Activated CD4-positive, alpha-beta memory T cell treated with anti-CD3 and anti-CD28 coated beads for 36 hours (primary cell): ENCODE results near the gene IQUB. TPM values are rescaled to one million over a fixed set of nuclear protein-coding genes. Genes with fewer than 3 reads are reported as not detected.
"Not testable (repeated sequence)": the region's sequence is repeated elsewhere in the genome, so short reads cannot be mapped to it uniquely, and the experiment has no call there.

Source experiments
- CTCF ChIA-PET: fragments of 350-600 bp; sonication (Branson Sonifier 250); formaldehyde crosslinking; loops from one replicate; lab custom pipeline; 2021; ENCODE audit warnings: antibody characterized with exemption, inconsistent platforms; lab: Charles Lee
- POLR2A ChIA-PET: fragments of 350-600 bp; sonication (Branson Sonifier 250); formaldehyde crosslinking; loops from one replicate; lab custom pipeline; 2021; ENCODE audit warnings: antibody characterized with exemption; lab: Charles Lee
- DNase-seq: peaks from one replicate; pipeline ENCODE4 v3.0.0-alpha.2; 2020
- H3K27ac Mint-ChIP-seq: one replicate; pipeline ENCODE4 v1.8.0; 2021; ENCODE audit warnings: mixed read lengths
- H3K27me3 Mint-ChIP-seq: one replicate; pipeline ENCODE4 v1.8.0; 2021; ENCODE audit warnings: mixed read lengths
- H3K36me3 Mint-ChIP-seq: one replicate; pipeline ENCODE4 v1.8.0; 2021; ENCODE audit warnings: mixed read lengths
- H3K4me1 Mint-ChIP-seq: one replicate; pipeline ENCODE4 v1.8.0; 2021; ENCODE audit warnings: low read depth, mixed read lengths
- H3K4me3 Mint-ChIP-seq: one replicate; pipeline ENCODE4 v1.8.0; 2021; ENCODE audit warnings: mild to moderate bottlenecking, mixed read lengths
- H3K9me3 Mint-ChIP-seq: one replicate; pipeline ENCODE4 v1.8.0; 2021; ENCODE audit warnings: mixed read lengths
- intact Hi-C: fragments of 100-400 bp; cut with micrococcal nuclease; formaldehyde crosslinking; loops from one replicate; pipeline ENCODE4 v1.15.1; 2023
- total RNA-seq, 2 experiments: library from RNA; stranded (reverse); gene quantifications; one replicate each; pipeline ENCODE4 v1.2.3, GENCODE V29; 2021

IQUB gene
- total RNA-seq, 2 experiments from 2014 or later, result 0.10 TPM; not detected in 1

- POLR2A ChIA-PET, result no interaction called here
- DNase-seq, result no peak
- no peak overlapping the region for H3K4me3 Mint-ChIP-seq
Observed at GRCh38 chr7:123433665-123434064, 100.7 kb downstream of the IQUB start.

GRCh38 chr7:123432601-123433000 is 101.8 kb downstream of the IQUB start:
- no peaks in the 10 kb centered on the region for H3K27me3 Mint-ChIP-seq
- no peak overlapping the region for H3K4me3 Mint-ChIP-seq
- no peak overlapping the region for H3K27ac Mint-ChIP-seq
- no peak for DNase-seq
- no peaks in the 10 kb centered on the region for H3K4me1 Mint-ChIP-seq
- H3K9me3 Mint-ChIP-seq, result peaks cover 3% of the 10 kb centered on the region
- no peaks in the 10 kb centered on the region for H3K36me3 Mint-ChIP-seq
- ChIA-PET POLR2A (no interaction called here), CTCF (no interaction called here)
- intact Hi-C loops, result no loop called here

More at GRCh38 chr7:123433665-123434064, 100.7 kb downstream of the IQUB start:
- Mint-ChIP-seq H3K27ac (no peak overlapping the region), H3K4me1 (no peaks in the 10 kb centered on the region), H3K36me3 (no peaks in the 10 kb centered on the region), H3K27me3 (no peaks in the 10 kb centered on the region), H3K9me3 (peaks cover 3% of the 10 kb centered on the region)
- intact Hi-C loops, result no loop called here
- CTCF ChIA-PET, result no interaction called here

- no peaks in the 10 kb centered on the region for H3K27me3 Mint-ChIP-seq
- H3K36me3 Mint-ChIP-seq, result no peaks in the 10 kb centered on the region
- no peak for DNase-seq
- intact Hi-C loops, result no loop called here
- peaks cover 3% of the 10 kb centered on the region for H3K9me3 Mint-ChIP-seq
- no peak overlapping the region for H3K27ac Mint-ChIP-seq
- ChIA-PET POLR2A (no interaction called here), CTCF (no interaction called here)
- H3K4me3 Mint-ChIP-seq, result no peak overlapping the region
- H3K4me1 Mint-ChIP-seq, result no peaks in the 10 kb centered on the region
Observed at GRCh38 chr7:123431075-123431614, 103.2 kb downstream of the IQUB start.

GRCh38 chr7:123425246-123425645 is 109.1 kb downstream of the IQUB start:
- H3K27ac Mint-ChIP-seq, result no peak overlapping the region
- intact Hi-C loops, result no loop called here
- ChIA-PET POLR2A (no interaction called here), CTCF (no interaction called here)
- H3K4me1 Mint-ChIP-seq, result no peaks in the 10 kb centered on the region
- H3K36me3 Mint-ChIP-seq, result no peaks in the 10 kb centered on the region
- no peak for DNase-seq
- no peak overlapping the region for H3K4me3 Mint-ChIP-seq
- no peaks in the 10 kb centered on the region for H3K27me3 Mint-ChIP-seq
- H3K9me3 Mint-ChIP-seq, result peaks cover 2% of the 10 kb centered on the region

- DNase-seq, result no peak
- H3K27ac Mint-ChIP-seq, result no peak overlapping the region
- H3K4me3 Mint-ChIP-seq, result no peak overlapping the region
- intact Hi-C loops, result no loop called here
- no peaks in the 10 kb centered on the region for H3K4me1 Mint-ChIP-seq
- H3K36me3 Mint-ChIP-seq, result no peaks in the 10 kb centered on the region
- H3K9me3 Mint-ChIP-seq, result peaks cover 2% of the 10 kb centered on the region
- H3K27me3 Mint-ChIP-seq, result no peaks in the 10 kb centered on the region
- POLR2A ChIA-PET, result no interaction called here
- CTCF ChIA-PET, result no interaction called here
Observed at GRCh38 chr7:123424463-123424862, 109.9 kb downstream of the IQUB start.

- no peaks in the 10 kb centered on the region for H3K4me1 Mint-ChIP-seq
- ChIA-PET CTCF (no interaction called here), POLR2A (no interaction called here)
- no peaks in the 10 kb centered on the region for H3K36me3 Mint-ChIP-seq
- H3K27me3 Mint-ChIP-seq, result no peaks in the 10 kb centered on the region
- peaks cover 2% of the 10 kb centered on the region for H3K9me3 Mint-ChIP-seq
- intact Hi-C loops, result no loop called here
- H3K4me3 Mint-ChIP-seq, result no peak overlapping the region
- no peak for DNase-seq
- no peak overlapping the region for H3K27ac Mint-ChIP-seq
Observed at GRCh38 chr7:123423622-123424021, 110.8 kb downstream of the IQUB start.

GRCh38 chr7:123417580-123417979 is 116.8 kb downstream of the IQUB start:
- H3K4me3 Mint-ChIP-seq, result no peak overlapping the region
- DNase-seq, result no peak
- no peaks in the 10 kb centered on the region for H3K4me1 Mint-ChIP-seq
- no peak overlapping the region for H3K27ac Mint-ChIP-seq
- H3K36me3 Mint-ChIP-seq, result no peaks in the 10 kb centered on the region
- intact Hi-C loops, result no loop called here
- H3K27me3 Mint-ChIP-seq, result no peaks in the 10 kb centered on the region
- ChIA-PET POLR2A (no interaction called here), CTCF (no interaction called here)
- peaks cover 14% of the 10 kb centered on the region for H3K9me3 Mint-ChIP-seq

GRCh38 chr7:123415625-123416024 is 118.8 kb downstream of the IQUB start:
- intact Hi-C loops, result no loop called here
- no peak for DNase-seq
- H3K36me3 Mint-ChIP-seq, result no peaks in the 10 kb centered on the region
- ChIA-PET POLR2A (no interaction called here), CTCF (no interaction called here)
- no peak overlapping the region for H3K4me3 Mint-ChIP-seq
- H3K9me3 Mint-ChIP-seq, result peaks cover 14% of the 10 kb centered on the region
- no peak overlapping the region for H3K27ac Mint-ChIP-seq
- H3K27me3 Mint-ChIP-seq, result no peaks in the 10 kb centered on the region
- no peaks in the 10 kb centered on the region for H3K4me1 Mint-ChIP-seq

GRCh38 chr7:123410273-123410904 is 124.0 kb downstream of the IQUB start:
- CTCF ChIA-PET, result no interaction called here
- intact Hi-C loops, result no loop called here
- Mint-ChIP-seq H3K27ac (no peak overlapping the region), H3K4me1 (no peaks in the 10 kb centered on the region), H3K9me3 (no peaks in the 10 kb centered on the region), H3K27me3 (no peaks in the 10 kb centered on the region), H3K36me3 (no peaks in the 10 kb centered on the region), H3K4me3 (no peak overlapping the region)
- POLR2A ChIA-PET, result no interaction called here
- no peak for DNase-seq

- H3K27ac Mint-ChIP-seq, H3K27me3 Mint-ChIP-seq, CTCF ChIA-PET, H3K4me3 Mint-ChIP-seq, H3K4me1 Mint-ChIP-seq, DNase-seq, intact Hi-C loops, H3K36me3 Mint-ChIP-seq, H3K9me3 Mint-ChIP-seq, POLR2A ChIA-PET: not testable (repeated sequence)
Observed at GRCh38 chr7:123407951-123408350, 126.4 kb downstream of the IQUB start.

Other genes with a start within 250 kb of the IQUB start
- 10 to 100 TPM; 57.8 to 61.0 TPM for gene NDUFA5, start 23.2 kb upstream of the IQUB start, total RNA-seq
- gene ASB15, start 67.2 kb upstream of the IQUB start, total RNA-seq, result not detected
- gene LMOD2, start 121.3 kb upstream of the IQUB start, total RNA-seq, result not detected
- gene WASL, start 214.4 kb upstream of the IQUB start, total RNA-seq, result 1 to 10 TPM; 5.1 to 5.9 TPM